Uterus (tissue), 2 donors: ENCODE results near the gene PAN3.

ENCODE experiments used
- POLR2A ChIP-seq, 2 donors: fragments of 450-650 bp; IDR thresholded peaks; one replicate each; pipeline ENCODE4 v1.6.1; 2016; ENCODE audit warnings: antibody characterized with exemption in 2 of 2, mild to moderate bottlenecking in 1 of 2, moderate library complexity in 1 of 2
- TF ChIP-seq, protein P1 (sequence below), 4 experiments: fragments of 200-600 bp in 2 of 4; fragments of 450-650 bp in 2 of 4; sonication (generic) in 2 of 4; IDR thresholded peaks; one replicate each; pipeline ENCODE4 v1.5.1; 2016 to 2019; ENCODE audit warnings: antibody characterized with exemption in 4 of 4, mild to moderate bottlenecking in 2 of 4, moderate library complexity in 1 of 4

DNA sequence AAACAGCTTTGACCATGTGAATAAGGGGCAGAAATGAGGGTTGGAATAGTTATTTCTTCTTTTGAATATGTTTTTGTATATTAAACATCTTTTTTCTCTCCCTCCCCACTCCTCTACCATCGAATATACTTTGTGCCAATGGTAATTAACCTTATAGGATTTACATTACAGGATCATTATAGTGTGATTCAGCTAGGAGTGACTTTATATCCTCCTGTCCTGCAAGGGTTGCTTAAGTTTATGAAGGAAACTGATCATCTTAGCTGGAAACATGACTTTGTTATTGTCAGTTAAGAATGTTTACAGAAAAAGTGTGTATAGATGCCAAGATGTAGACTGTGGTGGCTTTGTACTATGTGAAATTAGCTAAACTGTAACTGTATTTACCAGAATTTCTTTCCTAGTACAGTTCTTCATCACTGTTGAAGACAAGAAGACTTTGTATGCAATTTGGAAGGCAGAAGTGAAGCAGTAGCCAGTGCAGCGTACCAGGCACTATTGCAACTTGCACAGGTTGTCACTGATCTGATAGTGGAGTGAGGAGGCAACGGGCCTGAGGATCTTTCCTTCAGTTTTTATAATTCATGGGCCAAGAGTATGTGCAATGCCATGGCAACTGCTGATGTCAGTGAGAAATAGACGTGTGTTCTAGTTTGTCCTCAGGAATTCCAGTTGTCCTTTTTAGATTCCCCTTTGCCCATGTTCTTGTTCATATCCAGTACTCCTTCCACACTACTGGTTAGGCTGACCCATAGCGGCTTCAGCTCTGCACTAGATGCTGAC lies 8.2 kb upstream of the PAN3 start:
- TF ChIP-seq, protein P1, sequence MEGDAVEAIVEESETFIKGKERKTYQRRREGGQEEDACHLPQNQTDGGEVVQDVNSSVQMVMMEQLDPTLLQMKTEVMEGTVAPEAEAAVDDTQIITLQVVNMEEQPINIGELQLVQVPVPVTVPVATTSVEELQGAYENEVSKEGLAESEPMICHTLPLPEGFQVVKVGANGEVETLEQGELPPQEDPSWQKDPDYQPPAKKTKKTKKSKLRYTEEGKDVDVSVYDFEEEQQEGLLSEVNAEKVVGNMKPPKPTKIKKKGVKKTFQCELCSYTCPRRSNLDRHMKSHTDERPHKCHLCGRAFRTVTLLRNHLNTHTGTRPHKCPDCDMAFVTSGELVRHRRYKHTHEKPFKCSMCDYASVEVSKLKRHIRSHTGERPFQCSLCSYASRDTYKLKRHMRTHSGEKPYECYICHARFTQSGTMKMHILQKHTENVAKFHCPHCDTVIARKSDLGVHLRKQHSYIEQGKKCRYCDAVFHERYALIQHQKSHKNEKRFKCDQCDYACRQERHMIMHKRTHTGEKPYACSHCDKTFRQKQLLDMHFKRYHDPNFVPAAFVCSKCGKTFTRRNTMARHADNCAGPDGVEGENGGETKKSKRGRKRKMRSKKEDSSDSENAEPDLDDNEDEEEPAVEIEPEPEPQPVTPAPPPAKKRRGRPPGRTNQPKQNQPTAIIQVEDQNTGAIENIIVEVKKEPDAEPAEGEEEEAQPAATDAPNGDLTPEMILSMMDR (IDR thresholded peaks at IDR 0.05): no peak
- TF ChIP-seq POLR2A (IDR thresholded peaks at IDR 0.05): no peak
